G401.6 (cell line): ENCODE measurements around the gene KIF17.

Experiments used
- FAIRE-seq: peaks from 2 replicates; lab custom pipeline; 2012; peaks lifted over from hg19 to GRCh38; lab: Jason Lieb, UNC

The KIF17 gene

GRCh38 chr1:20710469-20711284, 7.1 kb downstream of the KIF17 start:
- no peak for FAIRE-seq

DNA sequence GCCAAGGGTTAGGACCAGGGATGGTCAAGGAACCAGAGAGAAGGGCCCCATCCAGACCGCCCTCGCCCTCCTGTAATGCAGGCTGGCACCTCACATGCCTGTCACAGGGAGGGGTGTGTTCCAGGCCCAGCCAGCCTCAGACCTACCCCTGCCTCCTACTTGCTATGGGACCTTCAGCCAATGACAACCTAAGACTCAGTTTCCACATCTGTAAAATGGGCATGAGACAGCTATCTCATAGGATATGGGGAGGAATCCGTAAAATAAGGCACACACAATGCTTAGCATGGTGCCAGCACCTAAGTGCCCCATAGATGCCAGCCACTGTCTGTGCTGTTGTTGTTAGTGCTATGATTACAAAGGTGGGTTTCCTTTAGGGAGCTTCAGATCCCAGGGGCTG, 7.9 kb downstream of the KIF17 start:
- FAIRE-seq, result no peak

GRCh38 chr1:20708891-20709290, 8.9 kb downstream of the KIF17 start:
- FAIRE-seq, result no peak

- no peak for FAIRE-seq
Measured at GRCh38 chr1:20708057-20708456, 9.8 kb downstream of the KIF17 start.

GRCh38 chr1:20706841-20707240, 11.0 kb downstream of the KIF17 start:
- FAIRE-seq, result no peak

GRCh38 chr1:20705203-20705755, 12.5 kb downstream of the KIF17 start:
- no peak for FAIRE-seq

GRCh38 chr1:20704390-20705202, 13.2 kb downstream of the KIF17 start:
- no peak for FAIRE-seq

GRCh38 chr1:20703124-20703756, 14.6 kb downstream of the KIF17 start:
- no peak for FAIRE-seq

GRCh38 chr1:20702416-20702815, 15.4 kb downstream of the KIF17 start:
- FAIRE-seq, result peak; percentile 33

GRCh38 chr1:20701847-20702246, 16.0 kb downstream of the KIF17 start:
- no peak for FAIRE-seq

- FAIRE-seq, result no peak
Measured at GRCh38 chr1:20701446-20701845, 16.4 kb downstream of the KIF17 start.

DNA sequence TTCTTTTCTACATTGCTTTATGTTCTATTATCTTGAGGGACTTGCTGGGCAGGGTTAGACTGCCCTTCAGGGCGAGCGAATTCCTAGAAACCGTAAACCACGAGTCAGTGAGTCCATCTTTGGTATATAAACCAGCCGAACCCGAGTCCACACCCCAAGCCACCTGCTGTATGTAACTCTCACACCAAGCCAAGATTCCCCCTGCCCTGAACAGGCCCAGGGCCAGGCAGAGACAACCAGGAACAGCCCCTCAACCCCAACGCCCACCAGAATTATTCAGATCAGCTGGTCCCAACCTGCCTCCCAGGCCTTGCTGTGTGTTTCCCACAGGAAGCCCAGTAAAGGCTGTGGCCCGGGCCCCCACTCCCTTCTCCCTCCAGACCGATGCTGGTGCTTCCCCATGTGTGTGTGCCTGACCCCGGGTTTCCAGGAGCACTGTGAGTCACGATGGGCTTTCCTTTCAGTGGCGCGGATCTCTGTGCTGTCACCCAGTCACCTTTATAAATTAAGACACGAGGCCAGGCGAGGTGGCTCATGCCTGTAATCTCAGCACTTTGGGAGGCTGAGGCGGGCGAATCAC, 17.1 kb downstream of the KIF17 start:
- no peak for FAIRE-seq

DNA sequence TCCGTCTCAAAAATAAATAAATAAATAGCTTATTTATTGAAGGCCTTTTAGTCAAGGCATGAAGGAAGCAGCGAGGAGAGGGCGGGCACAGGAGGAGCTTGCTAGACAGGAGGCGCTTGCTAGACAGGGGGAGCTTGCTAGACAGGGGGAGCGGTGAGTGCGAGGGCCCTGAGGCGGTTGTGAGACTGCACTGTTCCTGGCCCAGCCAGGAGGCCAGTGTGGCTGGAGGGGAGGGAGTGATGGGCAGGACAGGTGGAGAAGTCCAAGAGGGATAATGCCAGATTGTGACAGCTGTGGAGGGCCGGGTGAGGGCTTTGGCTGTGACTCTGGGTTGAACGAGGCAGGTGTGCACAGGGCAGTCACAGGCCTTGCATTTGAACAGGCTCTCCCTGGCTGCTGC, 18.2 kb downstream of the KIF17 start:
- FAIRE-seq, result no peak

DNA sequence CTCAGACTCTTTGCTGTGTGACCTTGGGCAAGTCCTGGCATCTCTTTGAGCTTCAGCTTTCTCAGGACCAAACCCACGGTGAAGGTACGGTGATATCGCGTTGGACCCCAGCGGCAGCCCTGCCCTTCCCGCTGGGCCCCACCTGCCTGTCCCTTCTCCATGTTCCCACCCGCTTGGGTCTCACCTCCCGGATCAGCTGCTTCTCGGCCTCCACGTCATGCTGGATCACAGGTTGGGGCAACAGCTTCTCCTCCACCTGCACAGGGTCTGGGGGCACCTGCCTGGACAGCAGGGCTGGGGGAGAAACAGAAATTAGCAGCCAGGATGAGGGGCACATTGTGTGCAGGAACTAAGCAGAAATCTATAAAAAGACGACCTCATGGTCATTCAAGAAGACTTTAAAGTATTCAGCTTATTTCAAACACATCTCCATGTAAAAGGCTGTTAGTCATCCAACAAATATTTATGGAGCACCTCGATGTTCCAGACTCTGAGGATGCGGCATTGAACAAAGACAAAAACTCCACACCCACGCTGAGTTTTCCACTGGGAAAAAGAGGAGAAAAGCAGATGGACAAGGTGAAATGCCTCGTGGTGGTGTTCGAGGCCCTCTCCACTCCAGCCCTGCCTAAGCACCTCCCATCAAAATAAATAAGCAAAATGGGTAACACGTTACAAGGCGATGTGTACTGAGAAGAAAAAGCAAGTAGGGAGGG, 19.5 kb downstream of the KIF17 start:
- peak; percentile 25 for FAIRE-seq

DNA sequence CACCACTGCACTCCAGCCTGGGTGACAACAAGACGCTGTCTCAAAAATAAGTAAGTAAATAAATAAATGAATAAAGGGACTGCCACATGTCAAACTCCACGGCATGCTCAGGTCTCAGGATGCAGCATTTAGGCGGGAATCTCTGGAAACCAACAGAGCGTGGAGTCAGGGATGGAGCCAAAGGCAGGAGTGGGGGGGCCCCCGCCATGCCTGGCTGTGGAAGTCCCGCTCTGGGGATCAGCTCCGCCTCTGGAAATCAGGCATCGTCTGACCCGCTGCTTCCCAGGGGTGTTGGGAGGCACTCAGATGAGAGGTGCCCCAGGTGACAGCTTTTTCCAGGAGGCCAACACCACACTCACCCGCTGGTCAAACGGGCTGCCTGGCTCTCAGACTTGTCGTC, 20.2 kb downstream of the KIF17 start:
- FAIRE-seq, result no peak

DNA sequence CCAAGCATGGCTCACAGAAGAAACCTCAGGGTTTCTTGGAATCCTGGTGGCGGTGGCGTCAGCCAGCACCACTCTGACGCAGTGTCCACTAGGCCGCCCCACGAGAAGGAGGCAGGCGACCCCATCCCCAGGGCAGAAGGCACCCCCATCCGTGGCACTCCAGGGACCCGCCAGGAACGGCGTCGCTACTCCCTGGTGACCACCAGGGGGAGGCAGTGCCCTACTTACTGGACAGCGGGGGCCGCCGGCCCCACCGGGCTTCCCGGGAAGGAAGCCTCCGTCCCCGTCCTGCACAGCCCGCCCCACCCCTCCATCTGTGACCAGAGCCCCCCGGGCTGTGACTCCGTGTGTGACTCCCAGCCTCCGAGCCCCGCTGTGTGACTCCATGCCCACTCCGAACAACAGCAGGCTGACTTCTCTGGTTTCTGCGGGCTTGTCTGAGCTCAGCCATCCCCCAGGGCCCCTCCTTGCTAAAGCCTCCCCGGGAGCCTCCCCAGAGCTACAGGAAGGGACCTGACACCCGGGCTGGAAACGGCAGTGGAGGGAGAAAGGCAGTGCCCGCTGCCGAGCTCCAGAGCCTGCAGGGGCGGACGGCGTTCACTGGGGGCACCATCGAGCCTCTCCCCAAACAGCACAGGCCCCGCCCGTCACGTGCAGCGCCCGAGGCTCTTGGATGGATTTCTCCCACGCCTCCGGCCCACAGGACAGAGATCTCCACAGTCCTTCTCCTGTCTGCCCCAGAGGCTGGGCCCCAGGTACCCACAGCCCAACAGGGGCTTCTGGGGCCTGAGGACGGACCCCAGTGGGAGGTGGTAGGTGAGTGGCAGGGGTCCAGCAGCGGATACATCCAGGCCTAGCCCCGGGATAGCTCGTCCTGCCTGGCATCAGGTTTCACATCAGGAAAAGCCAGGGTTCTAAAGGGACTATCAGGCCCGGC, 21.1 kb downstream of the KIF17 start:
- FAIRE-seq, result no peak

- FAIRE-seq, result no peak
Measured at GRCh38 chr1:20695515-20695914, 22.3 kb downstream of the KIF17 start.

DNA sequence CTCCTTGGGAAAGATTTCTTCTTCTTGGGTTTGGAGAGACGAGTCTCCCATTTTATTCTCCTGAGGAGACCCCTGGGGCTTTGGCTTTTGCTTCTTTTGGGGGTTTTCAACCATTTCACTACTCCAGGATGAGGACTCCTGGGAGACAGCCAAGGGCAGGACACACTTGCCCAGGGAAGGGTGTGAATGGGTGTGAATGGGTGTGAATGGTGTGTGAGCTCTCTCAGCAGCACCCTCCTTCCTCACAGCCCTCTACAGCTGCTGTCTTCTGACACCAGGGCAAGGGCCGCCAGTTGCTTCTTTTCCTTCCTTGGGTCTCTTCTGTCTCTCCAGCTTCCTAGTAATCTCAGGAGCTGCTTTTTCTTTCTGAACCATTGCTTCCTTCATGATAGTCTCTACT, 24.2 kb downstream of the KIF17 start:
- FAIRE-seq, result no peak

DNA sequence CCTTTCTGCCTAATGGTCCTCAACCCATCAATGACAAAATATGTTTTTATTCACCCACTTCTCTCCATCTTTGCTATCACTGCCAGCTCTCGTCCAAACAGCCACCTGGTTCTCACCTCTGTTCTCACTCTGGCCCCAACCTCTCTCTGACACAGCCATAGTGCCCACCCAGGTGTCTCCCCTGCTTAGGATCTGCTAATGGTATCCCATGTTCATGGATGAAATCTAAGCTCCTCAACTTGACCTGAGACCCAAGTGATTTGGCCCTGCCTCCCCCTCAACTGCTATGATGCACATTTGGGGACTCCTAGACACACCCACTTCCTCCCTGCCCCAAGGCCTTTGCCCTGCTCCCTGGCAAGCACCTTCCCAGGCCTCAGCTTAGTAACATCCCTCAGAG, 25.9 kb downstream of the KIF17 start:
- FAIRE-seq, result no peak

- FAIRE-seq, result no peak
Measured at GRCh38 chr1:20689645-20690056, 28.2 kb downstream of the KIF17 start.
